ENCODE results near the gene TRIP4.
A peak's percentile ranks its signal among the peaks of the same experiment; 100 is the strongest.

TRIP4 gene

GRCh38 chr15:64444836-64445235 lies 57.2 kb downstream of the TRIP4 start:
- DNase-seq = no peak
- Mint-ChIP-seq H3K27ac (peak overlapping the region; percentile 82), H3K4me3 (no peak overlapping the region), H3K9me3 (no peaks in the 10 kb centered on the region), H3K4me1 (peaks cover 63% of the 10 kb centered on the region), H3K27me3 (no peaks in the 10 kb centered on the region), H3K36me3 (peaks cover 33% of the 10 kb centered on the region)
- CTCF ChIA-PET = no interaction called here

GRCh38 chr15:64447536-64448315 lies 60.1 kb downstream of the TRIP4 start:
- H3K4me1 Mint-ChIP-seq = peaks cover 66% of the 10 kb centered on the region
- CTCF ChIA-PET = interaction anchor here (1.1 kb wide), 1 partner anchor 9 kb away, joined by 3 read pairs; no protein-coding TSS in a partner anchor

GRCh38 chr15:64452988-64453688 lies 65.5 kb downstream of the TRIP4 start:
- peaks cover 40% of the 10 kb centered on the region for H3K4me1 Mint-ChIP-seq
- CTCF ChIA-PET = interaction anchor here (1.3 kb wide), 1 partner anchor 26 kb away, joined by 4 read pairs; no protein-coding TSS in a partner anchor
- H3K9me3 Mint-ChIP-seq = no peaks in the 10 kb centered on the region
- H3K4me3 Mint-ChIP-seq = no peak overlapping the region
- peaks cover 19% of the 10 kb centered on the region for H3K36me3 Mint-ChIP-seq
- H3K27ac Mint-ChIP-seq = no peak overlapping the region
- no peak for DNase-seq
- H3K27me3 Mint-ChIP-seq = no peaks in the 10 kb centered on the region

More at GRCh38 chr15:64447536-64448315, 60.1 kb downstream of the TRIP4 start:
- no peak for DNase-seq
- H3K36me3 Mint-ChIP-seq = peaks cover 25% of the 10 kb centered on the region
- no peak overlapping the region for H3K4me3 Mint-ChIP-seq
- peak overlapping the region; percentile 82 for H3K27ac Mint-ChIP-seq
- H3K27me3 Mint-ChIP-seq = no peaks in the 10 kb centered on the region
- no peaks in the 10 kb centered on the region for H3K9me3 Mint-ChIP-seq

- H3K4me1 Mint-ChIP-seq = peaks cover 35% of the 10 kb centered on the region
- H3K36me3 Mint-ChIP-seq = peaks cover 18% of the 10 kb centered on the region
- no peak overlapping the region for H3K27ac Mint-ChIP-seq
- H3K4me3 Mint-ChIP-seq = no peak overlapping the region
- CTCF ChIA-PET = interaction anchor here (1.3 kb wide), 1 partner anchor 26 kb away, joined by 4 read pairs; no protein-coding TSS in a partner anchor
- no peaks in the 10 kb centered on the region for H3K9me3 Mint-ChIP-seq
- no peaks in the 10 kb centered on the region for H3K27me3 Mint-ChIP-seq
- DNase-seq = no peak
These were observed 66.0 kb downstream of the TRIP4 start for GRCh38 chr15:64453689-64454037.

- no peaks in the 10 kb centered on the region for H3K9me3 Mint-ChIP-seq
- peaks cover 34% of the 10 kb centered on the region for H3K4me1 Mint-ChIP-seq
- H3K27me3 Mint-ChIP-seq = no peaks in the 10 kb centered on the region
- CTCF ChIA-PET = interaction anchor here (1.3 kb wide), 1 partner anchor 27 kb away, joined by 4 read pairs; no protein-coding TSS in a partner anchor
- H3K4me3 Mint-ChIP-seq = no peak overlapping the region
- peaks cover 18% of the 10 kb centered on the region for H3K36me3 Mint-ChIP-seq
- DNase-seq = no peak
- H3K27ac Mint-ChIP-seq = no peak overlapping the region
These were observed 66.6 kb downstream of the TRIP4 start for GRCh38 chr15:64454282-64454681.

- no peak overlapping the region for H3K27ac Mint-ChIP-seq
These were observed 68.3 kb downstream of the TRIP4 start for GRCh38 chr15:64455961-64456371.

GRCh38 chr15:64456634-64457108 lies 69.0 kb downstream of the TRIP4 start:
- CTCF ChIA-PET = interaction anchor here (1.1 kb wide), 1 partner anchor 30 kb away, joined by 3 read pairs; no protein-coding TSS in a partner anchor
- Mint-ChIP-seq H3K27ac (no peak overlapping the region), H3K36me3 (peaks cover 14% of the 10 kb centered on the region)

More at GRCh38 chr15:64455961-64456371, 68.3 kb downstream of the TRIP4 start:
- CTCF ChIA-PET = no interaction called here
- no peaks in the 10 kb centered on the region for H3K9me3 Mint-ChIP-seq
- H3K4me3 Mint-ChIP-seq = no peak overlapping the region
- DNase-seq = no peak
- peaks cover 14% of the 10 kb centered on the region for H3K36me3 Mint-ChIP-seq
- peaks cover 29% of the 10 kb centered on the region for H3K4me1 Mint-ChIP-seq
- H3K27me3 Mint-ChIP-seq = no peaks in the 10 kb centered on the region

GRCh38 chr15:64459066-64459781 lies 71.6 kb downstream of the TRIP4 start:
- DNase-seq = no peak
- CTCF ChIA-PET = interaction anchor here (0.6 to 2.0 kb wide), 5 partner anchors 29 to 194 kb away, joined by 3 to 6 read pairs (median 3); no protein-coding TSS in a partner anchor
- H3K4me3 Mint-ChIP-seq = peak overlapping the region; percentile 83
- H3K9me3 Mint-ChIP-seq = no peaks in the 10 kb centered on the region
- no peak overlapping the region for H3K27ac Mint-ChIP-seq
- H3K27me3 Mint-ChIP-seq = no peaks in the 10 kb centered on the region
- H3K36me3 Mint-ChIP-seq = peaks cover 21% of the 10 kb centered on the region
- peaks cover 51% of the 10 kb centered on the region for H3K4me1 Mint-ChIP-seq

More at GRCh38 chr15:64456634-64457108, 69.0 kb downstream of the TRIP4 start:
- H3K9me3 Mint-ChIP-seq = no peaks in the 10 kb centered on the region
- H3K27me3 Mint-ChIP-seq = no peaks in the 10 kb centered on the region
- no peak for DNase-seq
- no peak overlapping the region for H3K4me3 Mint-ChIP-seq
- peaks cover 28% of the 10 kb centered on the region for H3K4me1 Mint-ChIP-seq

- Mint-ChIP-seq H3K4me3 (peak within 1 kb of the TSS; percentile 83), H3K9me3 (no peaks in the 10 kb centered on the region), H3K4me1 (peaks cover 60% of the 10 kb centered on the region), H3K27me3 (no peaks in the 10 kb centered on the region), H3K36me3 (peaks cover 29% of the 10 kb centered on the region), H3K27ac (peak within 1 kb of the TSS; percentile 91)
- CTCF ChIA-PET = interaction anchor here (0.6 to 2.0 kb wide), 4 partner anchors 30 to 193 kb away, joined by 3 to 6 read pairs (median 4); no protein-coding TSS in a partner anchor
- DNase-seq = peak; percentile 91
These were observed 72.6 kb downstream of the TRIP4 start, which contains the start of gene ZNF609 for GRCh38 chr15:64460206-64460723. Gene ZNF609 (plus strand): TSS chr15:64460578. CDS start chr15:64499420, 38,842 bp downstream.

GRCh38 chr15:64460724-64461720 lies 73.4 kb downstream of the TRIP4 start:
- Mint-ChIP-seq H3K9me3 (no peaks in the 10 kb centered on the region), H3K27ac (peak overlapping the region; percentile 91), H3K4me1 (peaks cover 58% of the 10 kb centered on the region), H3K4me3 (peak overlapping the region; percentile 83), H3K36me3 (peaks cover 26% of the 10 kb centered on the region), H3K27me3 (no peaks in the 10 kb centered on the region)
- CTCF ChIA-PET = interaction anchor here (1.0 to 2.0 kb wide), 3 partner anchors 31 to 34 kb away, joined by 3 to 6 read pairs (median 6); no protein-coding TSS in a partner anchor
- DNase-seq = peak; percentile 53

GRCh38 chr15:64461721-64462162 lies 74.1 kb downstream of the TRIP4 start:
- CTCF ChIA-PET = interaction anchor here (1.0 to 1.6 kb wide), 2 partner anchors 31 to 34 kb away, joined by 3 to 6 read pairs; no protein-coding TSS in a partner anchor
- H3K27me3 Mint-ChIP-seq = no peaks in the 10 kb centered on the region
- peak overlapping the region; percentile 91 for H3K27ac Mint-ChIP-seq

GRCh38 chr15:64462492-64462891 lies 74.9 kb downstream of the TRIP4 start:
- Mint-ChIP-seq H3K27me3 (no peaks in the 10 kb centered on the region), H3K9me3 (no peaks in the 10 kb centered on the region), H3K27ac (no peak overlapping the region), H3K36me3 (peaks cover 26% of the 10 kb centered on the region), H3K4me3 (peak overlapping the region; percentile 83), H3K4me1 (peaks cover 60% of the 10 kb centered on the region)
- CTCF ChIA-PET = interaction anchor here (1.0 to 1.6 kb wide), 2 partner anchors 32 to 35 kb away, joined by 3 to 6 read pairs; no protein-coding TSS in a partner anchor
- DNase-seq = no peak

More at GRCh38 chr15:64461721-64462162, 74.1 kb downstream of the TRIP4 start:
- H3K4me1 Mint-ChIP-seq = peaks cover 58% of the 10 kb centered on the region
- H3K36me3 Mint-ChIP-seq = peaks cover 21% of the 10 kb centered on the region
- DNase-seq = peak; percentile 26
- H3K4me3 Mint-ChIP-seq = peak overlapping the region; percentile 83
- H3K9me3 Mint-ChIP-seq = no peaks in the 10 kb centered on the region
